IMR-90 (cell line): Measurements from ENCODE around the gene NTM. TPM values are rescaled to one million over a fixed set of nuclear protein-coding genes. Genes with fewer than 3 reads are reported as not detected.

Experiments
- ATAC-seq: fragments of 200-7000 bp; cut with Tn5 transposase; 2 replicates; pipeline ENCODE4 v1.9.1; 2020; ENCODE audit warnings: low read depth, mild to moderate bottlenecking, moderate library complexity
- BruUV-seq: library from RNA; stranded (reverse); fragments of 400-500 nt; replicated peaks from 2 replicates; lab custom pipeline; 2021; lab: Mats Ljungman, UMichigan
- CTCF ChIA-PET: fragments of 300-600 bp; formaldehyde crosslinking; extraction: SDS; loops from one replicate; lab custom pipeline; 2021; ENCODE audit warnings: antibody characterized with exemption; lab: Yijun Ruan, JAX
- POLR2A ChIA-PET: fragments of 300-600 bp; sonication (Branson Sonifier 250); formaldehyde crosslinking; loops from one replicate; lab custom pipeline; 2022; ENCODE audit warnings: antibody characterized with exemption; ENCODE audit not compliant: unreplicated experiment; lab: Charles Lee
- DNase-seq: peaks from one replicate; pipeline ENCODE4 v3.0.0; 2013
- H2AFZ ChIP-seq: replicated peaks from 2 replicates; pipeline ENCODE3; 2013; ENCODE audit warnings: low read length, mild to moderate bottlenecking; ENCODE audit not compliant: poor library complexity
- H2AK5ac ChIP-seq: 2 replicates; pipeline ENCODE4 v1.6.1; 2013; ENCODE audit warnings: low read depth, low read length, inconsistent platforms
- H2AK9ac ChIP-seq: replicated peaks from 2 replicates; pipeline ENCODE3; 2013; ENCODE audit warnings: mild to moderate bottlenecking, low read depth, low read length, moderate library complexity; ENCODE audit not compliant: poor library complexity
- H2BK120ac ChIP-seq: 2 replicates; pipeline ENCODE4 v1.6.1; 2013; ENCODE audit warnings: low read depth, low read length, inconsistent platforms
- H2BK15ac ChIP-seq: 3 replicates; pipeline ENCODE4 v1.6.1; 2013; ENCODE audit warnings: low read depth, low read length, inconsistent platforms
- H2BK20ac ChIP-seq: 2 replicates; pipeline ENCODE4 v1.6.1; 2013; ENCODE audit warnings: low read depth, mild to moderate bottlenecking, inconsistent platforms, low read length, moderate library complexity
- H2BK5ac ChIP-seq: 2 replicates; pipeline ENCODE4 v1.6.1; 2013; ENCODE audit warnings: mild to moderate bottlenecking, low read depth, low read length, inconsistent platforms; ENCODE audit not compliant: poor library complexity, severe bottlenecking
- H3K14ac ChIP-seq: replicated peaks from 2 replicates; pipeline ENCODE4 v1.6.1; 2013; ENCODE audit warnings: low read depth, low read length, inconsistent platforms
- H3K18ac ChIP-seq: 2 replicates; pipeline ENCODE4 v1.6.1; 2013; ENCODE audit warnings: low read depth, low read length, control low read depth
- H3K23ac ChIP-seq: 2 replicates; pipeline ENCODE4 v1.6.1; 2013; ENCODE audit warnings: low read depth, low read length, inconsistent platforms
- H3K27ac ChIP-seq: 2 replicates; pipeline ENCODE4 v1.5.1; 2013; ENCODE audit warnings: mild to moderate bottlenecking, control low read depth, low read length; ENCODE audit not compliant: insufficient read depth
- H3K27me3 ChIP-seq: 2 replicates; pipeline ENCODE4 v1.6.1; 2013; ENCODE audit warnings: low read length; ENCODE audit not compliant: control insufficient read depth, insufficient read depth
- H3K36me3 ChIP-seq: 2 replicates; pipeline ENCODE4 v1.6.1; 2013; ENCODE audit warnings: low read length, mixed read lengths; ENCODE audit not compliant: control insufficient read depth, insufficient read depth
- H3K4ac ChIP-seq: 2 replicates; pipeline ENCODE4 v1.6.1; 2013; ENCODE audit warnings: low read depth, low read length, inconsistent platforms
- H3K4me1 ChIP-seq: 2 replicates; pipeline ENCODE4 v1.6.1; 2013; ENCODE audit warnings: low read length, mixed read lengths; ENCODE audit not compliant: control insufficient read depth, insufficient read depth
- H3K4me2 ChIP-seq: 2 replicates; pipeline ENCODE4 v1.6.1; 2013; ENCODE audit warnings: low read depth, mild to moderate bottlenecking, control low read depth, low read length, moderate library complexity
- H3K4me3 ChIP-seq: 2 replicates; pipeline ENCODE4 v1.5.1; 2013; ENCODE audit warnings: low read depth, mild to moderate bottlenecking, control low read depth, low read length, moderate library complexity; ENCODE audit not compliant: insufficient read depth
- H3K56ac ChIP-seq: 2 replicates; pipeline ENCODE4 v1.6.1; 2013; ENCODE audit warnings: low read length, inconsistent platforms; ENCODE audit not compliant: insufficient read depth; ENCODE audit errors: extremely low read depth
- H3K79me1 ChIP-seq, 2 experiments: 2 replicates each; pipeline ENCODE4 v1.6.1; 2013; ENCODE audit warnings: low read length in 2 of 2, inconsistent platforms in 1 of 2, low read depth in 1 of 2
- H3K9ac ChIP-seq: 2 replicates; pipeline ENCODE4 v1.6.1; 2013; ENCODE audit warnings: low read depth, low read length, control low read depth
- H3K9me1 ChIP-seq: 2 replicates; pipeline ENCODE4 v1.6.1; 2013; ENCODE audit warnings: low read length, inconsistent platforms; ENCODE audit not compliant: insufficient read depth
- H3K9me3 ChIP-seq: 2 replicates; pipeline ENCODE4 v1.6.1; 2013; ENCODE audit warnings: low read length; ENCODE audit not compliant: control insufficient read depth, insufficient read depth
- H4K20me1 ChIP-seq: 2 replicates; pipeline ENCODE4 v1.6.1; 2013; ENCODE audit warnings: low read length, inconsistent platforms; ENCODE audit not compliant: insufficient read depth
- H4K5ac ChIP-seq: 2 replicates; pipeline ENCODE4 v1.6.1; 2013; ENCODE audit warnings: mild to moderate bottlenecking, low read depth, low read length, control low read depth
- H4K8ac ChIP-seq, 2 experiments: 2 replicates each; pipeline ENCODE4 v1.6.1; 2013; ENCODE audit warnings: low read depth in 2 of 2, low read length in 2 of 2, control low read depth in 1 of 2, inconsistent platforms in 1 of 2
- H4K91ac ChIP-seq: 2 replicates; pipeline ENCODE4 v1.6.1; 2013; ENCODE audit warnings: low read depth, low read length, inconsistent platforms; ENCODE audit not compliant: insufficient read depth
- BHLHE40 ChIP-seq: fragments of 150-350 bp; IDR thresholded peaks from 2 replicates; pipeline ENCODE4 v1.6.1; 2016; ENCODE audit warnings: mild to moderate bottlenecking, low read depth, low read length
- CEBPB ChIP-seq: IDR thresholded peaks from 2 replicates; pipeline ENCODE4 v1.6.1; 2012; ENCODE audit warnings: low read depth, low read length, improper control_type of control experiment
- CHD1 ChIP-seq: IDR thresholded peaks from 2 replicates; pipeline ENCODE4 v1.6.1; 2012; ENCODE audit warnings: low read depth, low read length, improper control_type of control experiment
- CTCF ChIP-seq: conservative IDR thresholded peaks from 2 replicates; pipeline ENCODE4 v1.5.1; 2012; ENCODE audit warnings: mild to moderate bottlenecking, low read depth, low read length, improper control_type of control experiment
- ELK1 ChIP-seq: fragments of 150-350 bp; IDR thresholded peaks from 2 replicates; pipeline ENCODE4 v1.6.1; 2016; ENCODE audit warnings: low read depth, mild to moderate bottlenecking, low read length, moderate library complexity, borderline replicate concordance
- MAFK ChIP-seq: IDR thresholded peaks from 2 replicates; pipeline ENCODE4 v1.6.1; 2012; ENCODE audit warnings: low read depth, low read length, improper control_type of control experiment
- MXI1 ChIP-seq: IDR thresholded peaks from 2 replicates; pipeline ENCODE4 v1.6.1; 2012; ENCODE audit warnings: low read depth, mild to moderate bottlenecking, low read length, moderate library complexity, borderline replicate concordance
- NFE2L2 ChIP-seq: fragments of 150-350 bp; IDR thresholded peaks from 2 replicates; pipeline ENCODE4 v1.6.1; 2016; ENCODE audit warnings: low read depth, mild to moderate bottlenecking, low read length
- POLR2A ChIP-seq: IDR thresholded peaks from 2 replicates; pipeline ENCODE4 v1.6.1; 2012; ENCODE audit warnings: mild to moderate bottlenecking, low read depth, low read length
- RAD21 ChIP-seq: IDR thresholded peaks from 2 replicates; pipeline ENCODE4 v1.6.1; 2012; ENCODE audit warnings: low read length, improper control_type of control experiment
- RCOR1 ChIP-seq: IDR thresholded peaks from 2 replicates; pipeline ENCODE4 v1.6.1; 2012; ENCODE audit warnings: mild to moderate bottlenecking, low read length, improper control_type of control experiment; ENCODE audit not compliant: insufficient replicate concordance
- RFX5 ChIP-seq: IDR thresholded peaks from 2 replicates; pipeline ENCODE4 v1.8.0; 2012; ENCODE audit warnings: low read depth, mild to moderate bottlenecking, low read length, moderate library complexity
- SMC3 ChIP-seq: fragments of 150-350 bp; IDR thresholded peaks from 2 replicates; pipeline ENCODE4 v1.6.1; 2016; ENCODE audit warnings: low read depth, mild to moderate bottlenecking, antibody characterized with exemption, low read length, moderate library complexity
- USF2 ChIP-seq: fragments of 150-350 bp; IDR thresholded peaks from 2 replicates; pipeline ENCODE4 v1.6.1; 2017; ENCODE audit warnings: mild to moderate bottlenecking, antibody characterized with exemption, low read length, low read depth
- WGBS, 2 experiments: methylation state at CpG; one replicate each; pipeline versions ENCODE4 v1.1.5 to v1.1.7; 2013; ENCODE audit warnings: missing lambda C conversion rate in 2 of 2; ENCODE audit not compliant: insufficient read length in 1 of 2; ENCODE audit errors: extremely low coverage in 2 of 2; 5-methylcytosine and 5-hydroxymethylcytosine counted together
- dilution Hi-C: fragments of 300-500 bp; cut with HindIII; formaldehyde crosslinking; loops from one replicate; pipeline ENCODE4 v1.14.3; 2018; ENCODE audit warnings: low sequenced_read_pairs; ENCODE audit not compliant: unreplicated experiment
- in situ Hi-C: fragments of 300-500 bp; cut with MboI; formaldehyde crosslinking; loops from 3 replicates; pipeline ENCODE4 v1.14.3; 2019; ENCODE audit warnings: low sequenced_read_pairs, inconsistent platforms, mixed read lengths
- intact Hi-C: fragments of 100-400 bp; cut with micrococcal nuclease; formaldehyde crosslinking; loops from 2 replicates; pipeline ENCODE4 v1.10.0; 2022
- polyA plus RNA-seq, 3 experiments: library from polyadenylated mRNA; depleted of rRNA; stranded (reverse); fragments of >200 nt; gene quantifications; 2 replicates each; pipeline ENCODE4 v1.2.3, GENCODE V29; 2012; ENCODE audit warnings: low replicate concordance in 1 of 3
- total RNA-seq: library from RNA; depleted of rRNA; stranded (reverse); fragments of >200 nt; gene quantifications from 2 replicates; pipeline ENCODE4 v1.2.3, GENCODE V29; 2012

The NTM gene
- total and polyA plus RNA-seq, 2 of the 4 experiments (the other 2 are of a cell fraction) = 19.5 to 25.5 TPM

GRCh38 chr11:132349811-132350733, 979.7 kb downstream of the NTM start:
- no peak overlapping the region for H4K8ac ChIP-seq
- peak; percentile 15 for DNase-seq
- ATAC-seq = no peak
- intact Hi-C loops (no loop called here), dilution Hi-C loops (no loop called here), in situ Hi-C loops (no loop called here)
- no peak overlapping the region for H3K27ac ChIP-seq
- no peak overlapping the region for H2BK20ac ChIP-seq
- no peak overlapping the region for H2AK9ac ChIP-seq
- no peak overlapping the region for H2BK15ac ChIP-seq
- POLR2A ChIA-PET = no interaction called here
- H3K9ac ChIP-seq = no peak overlapping the region
- peaks cover 17% of the 10 kb centered on the region for H3K27me3 ChIP-seq
- no peak overlapping the region for H3K14ac ChIP-seq
- H3K4me3 ChIP-seq = no peak overlapping the region
- H2BK120ac ChIP-seq = no peak overlapping the region
- H3K9me3 ChIP-seq = no peaks in the 10 kb centered on the region
- CTCF ChIA-PET = interaction anchor here (0.8 kb wide), 1 partner anchor 99 kb away, joined by 5 read pairs; no protein-coding TSS in a partner anchor
- H4K5ac ChIP-seq = no peak overlapping the region
- 92% methylated on average over 4 of the region's 7 CpGs; no CpG with 5 or more reads in 1 of the 2 experiments for WGBS, 2 experiments
- no peaks in the 10 kb centered on the region for H3K36me3 ChIP-seq
- H4K91ac ChIP-seq = no peak overlapping the region
- no peak overlapping the region for H3K4me2 ChIP-seq
- H3K56ac ChIP-seq = no peak overlapping the region
- no peaks in the 10 kb centered on the region for H3K79me1 ChIP-seq
- no peak overlapping the region for H3K4ac ChIP-seq
- H2BK5ac ChIP-seq = no peak overlapping the region
- H2AFZ ChIP-seq = no peak overlapping the region
- no peaks in the 10 kb centered on the region for H3K9me1 ChIP-seq
- H3K4me1 ChIP-seq = no peaks in the 10 kb centered on the region
- no TSS peak for BruUV-seq
- no peak overlapping the region for H2AK5ac ChIP-seq
- no peak overlapping the region for H3K18ac ChIP-seq
- no peaks in the 10 kb centered on the region for H4K20me1 ChIP-seq
- H3K23ac ChIP-seq = no peak overlapping the region
- TF ChIP-seq SMC3 (no peak), CTCF (no peak), POLR2A (no peak), ELK1 (no peak), MXI1 (no peak), BHLHE40 (no peak), RFX5 (no peak), MAFK (no peak), RCOR1 (no peak), USF2 (no peak), CEBPB (no peak), NFE2L2 (no peak), CHD1 (no peak), RAD21 (no peak)
